ENCODE measurements around the gene PRPH2. TPM values are rescaled to one million over a fixed set of nuclear protein-coding genes. Genes with fewer than 3 reads are reported as not detected.
A peak's percentile ranks its signal among the peaks of the same experiment; 100 is the strongest.

The PRPH2 gene
- polyA plus RNA-seq, 2 of the 4 experiments (the other 2 are of a cell fraction), result not detected

DNA sequence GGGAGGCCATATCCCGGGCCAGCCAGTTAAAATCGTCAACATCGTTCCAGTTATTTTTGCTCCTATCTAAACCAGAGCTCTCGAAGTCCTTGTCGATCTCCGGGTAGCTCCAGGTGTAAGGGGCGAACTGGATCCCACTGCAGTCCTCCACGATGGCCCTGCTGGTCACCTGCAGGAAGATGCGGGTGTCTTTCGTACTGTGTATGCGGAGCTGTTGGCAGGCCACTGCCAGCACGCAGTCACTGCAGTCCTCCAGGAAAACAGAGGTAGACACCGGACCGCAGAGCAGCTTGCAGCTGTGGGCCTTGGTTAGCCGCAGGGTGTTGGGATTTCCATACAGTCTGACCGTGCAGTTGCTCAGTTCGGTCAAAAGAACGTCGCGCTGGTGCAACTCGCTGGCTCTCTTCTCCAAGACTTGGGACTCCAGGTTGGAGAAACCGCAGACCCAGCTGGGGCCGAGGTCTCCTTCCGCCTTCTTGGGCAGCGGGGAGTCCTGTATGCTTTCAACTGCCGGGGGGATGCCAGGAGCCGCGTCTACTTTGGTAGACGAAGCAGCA lies 22.8 kb upstream of the PRPH2 start:
- no peak for FAIRE-seq
- no peak for ATAC-seq
- peak overlapping the region; percentile 94 for H3K4me2 ChIP-seq

DNA sequence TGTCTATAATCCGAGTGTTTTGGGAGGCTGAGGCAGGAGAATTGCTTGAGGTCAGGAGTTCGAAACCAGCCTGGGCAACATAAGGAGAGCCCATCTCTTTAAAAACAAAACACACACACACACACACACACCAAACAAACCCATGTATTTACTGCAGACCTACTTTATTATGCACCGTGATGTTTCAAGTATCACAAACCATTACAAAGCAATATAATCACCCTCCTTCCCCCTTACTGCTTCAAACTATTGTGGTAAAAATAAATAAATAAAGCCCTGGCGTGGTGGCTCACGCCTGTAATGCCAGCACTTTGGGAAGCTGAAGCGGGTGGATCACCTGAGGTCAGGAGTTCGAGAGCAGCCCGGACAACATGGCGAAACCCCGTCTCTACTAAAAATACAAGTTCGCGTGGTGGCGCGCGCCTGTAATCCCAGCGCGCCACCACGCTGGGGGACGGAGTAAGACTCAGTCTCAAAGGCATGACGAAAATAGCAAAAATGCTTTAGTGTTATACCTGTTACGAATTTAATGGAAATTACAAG lies 22.0 kb upstream of the PRPH2 start:
- WGBS (ENCODE audit: missing lambda C conversion rate), result 80% methylated on average over 21 of the region's 21 CpGs
- ATAC-seq (no peak), FAIRE-seq (no peak), DNase-seq (ENCODE audit: low read depth in 1 of 2, low spot score in 1 of 2) (no peak)
- peak overlapping the region; percentile 94 for H3K4me2 ChIP-seq
- H3K4me3 ChIP-seq, result peak overlapping the region; percentile 73
- ChIA-PET CTCF (interaction anchor here (1.1 kb wide), 1 partner anchor 132 kb away, joined by 3 read pairs; no protein-coding TSS in a partner anchor), POLR2A (interaction anchor here (1.0 to 4.6 kb wide), 2 partner anchors 37 to 48 kb away, joined by 3 to 154 read pairs; partner anchors contain the start of gene BICRAL)
- no peaks in the 10 kb centered on the region for H3K9me3 ChIP-seq
- H3K4me1 ChIP-seq, result peaks cover 18% of the 10 kb centered on the region
- H3K27ac ChIP-seq, result peak overlapping the region in 1 of 2 experiments; percentile 98; a peak in 2 of 6 replicates
- no peak for TF ChIP-seq CEBPB (IDR thresholded peaks at IDR 0.05)
- TF ChIP-seq KDM1A (IDR thresholded peaks at IDR 0.05; ENCODE audit: low read depth), result no peak
- no peak for TF ChIP-seq HMGXB4 (CRISPR knock-in tag; IDR thresholded peaks at IDR 0.05; ENCODE audit: borderline replicate concordance)
- TF ChIP-seq EHF (CRISPR knock-in tag; IDR thresholded peaks at IDR 0.05), result no peak
- TF ChIP-seq BHLHE40 (IDR thresholded peaks at IDR 0.05; ENCODE audit: low read depth, low read length), result no peak
- no peak for TF ChIP-seq TFCP2L1 (CRISPR knock-in tag; IDR thresholded peaks at IDR 0.05)
- TF ChIP-seq ESRRA (IDR thresholded peaks at IDR 0.05; ENCODE audit: borderline replicate concordance, low read length), result no peak
- no peak for TF ChIP-seq NPAS2 (CRISPR knock-in tag; IDR thresholded peaks at IDR 0.05; ENCODE audit: borderline replicate concordance)

More for the DNA sequence above, 22.8 kb upstream of the PRPH2 start:
- ChIA-PET POLR2A (interaction anchor here (0.8 to 4.6 kb wide), 5 partner anchors 8 to 181 kb away, joined by 3 to 154 read pairs (median 6); partner anchors contain the start of genes BICRAL and UBR2), CTCF (interaction anchor here (0.9 to 2.1 kb wide), 2 partner anchors 19 to 84 kb away, joined by 6 to 10 read pairs; no protein-coding TSS in a partner anchor)
- peak; percentile 7 to 14 for DNase-seq (ENCODE audit: low read depth in 1 of 2, low spot score in 1 of 2)
- Histone ChIP-seq H3K27ac (peak overlapping the region; percentile 78 to 98), H3K9me3 (no peaks in the 10 kb centered on the region), H3K4me1 (peaks cover 18% of the 10 kb centered on the region), H3K4me3 (peak overlapping the region; percentile 73)
- 3% methylated on average over 18 of the region's 29 CpGs for WGBS (ENCODE audit: missing lambda C conversion rate)
- TF ChIP-seq ZNF302 (CRISPR knock-in tag; IDR thresholded peaks at IDR 0.05) (no peak), POLR2AphosphoS2 (conservative IDR thresholded peaks at IDR 0.05; ENCODE audit: low read length) (no peak), SREBF2 (IDR thresholded peaks at IDR 0.05) (no peak), JUNB (IDR thresholded peaks at IDR 0.05) (no peak), HDAC2 (IDR thresholded peaks at IDR 0.05) (no peak), FOSB (CRISPR knock-in tag; IDR thresholded peaks at IDR 0.05) (no peak), BCL3 (IDR thresholded peaks at IDR 0.05) (no peak), HOXA7 (CRISPR knock-in tag; IDR thresholded peaks at IDR 0.05) (no peak), MYC (IDR thresholded peaks at IDR 0.05; ENCODE audit: borderline replicate concordance, low read length) (no peak), FOXS1 (CRISPR knock-in tag; IDR thresholded peaks at IDR 0.05) (no peak)

- 62% methylated on average over 5 of the region's 5 CpGs for WGBS (ENCODE audit: missing lambda C conversion rate)
- no peak overlapping the region for H3K4me3 ChIP-seq
- FAIRE-seq (no peak), ATAC-seq (no peak), DNase-seq (ENCODE audit: low read depth in 1 of 2, low spot score in 1 of 2) (no peak)
- no peak overlapping the region for H3K27ac ChIP-seq
- no peak overlapping the region for H3K4me2 ChIP-seq
- ChIA-PET POLR2A (interaction anchor here (0.6 kb wide), 1 partner anchor 45 kb away, joined by 3 read pairs; no protein-coding TSS in a partner anchor), CTCF (interaction anchor here (0.6 to 2.7 kb wide), 5 partner anchors 12 to 132 kb away, joined by 3 to 9 read pairs (median 3); no protein-coding TSS in a partner anchor)
- H3K9me3 ChIP-seq, result no peaks in the 10 kb centered on the region
- peaks cover 8% of the 10 kb centered on the region; the same call in 1 of the 3 replicates for H3K4me1 ChIP-seq
- TF ChIP-seq NPAS2 (CRISPR knock-in tag; IDR thresholded peaks at IDR 0.05; ENCODE audit: borderline replicate concordance) (no peak), FOXS1 (CRISPR knock-in tag; IDR thresholded peaks at IDR 0.05) (no peak), EP300 (IDR thresholded peaks at IDR 0.05) (no peak), EHMT2 (IDR thresholded peaks at IDR 0.05; ENCODE audit: low read depth) (no peak), HES2 (IDR thresholded peaks at IDR 0.05) (no peak), RARB (CRISPR knock-in tag; IDR thresholded peaks at IDR 0.05) (no peak), FOSL2 (IDR thresholded peaks at IDR 0.05) (no peak), FOSL2 (CRISPR knock-in tag; IDR thresholded peaks at IDR 0.05) (no peak), CBX2 (IDR thresholded peaks at IDR 0.05; ENCODE audit: borderline replicate concordance, low read depth) (no peak), ELK1 (IDR thresholded peaks at IDR 0.05; ENCODE audit: low read depth, low read length) (no peak), BCL3 (IDR thresholded peaks at IDR 0.05) (no peak), HOXB13 (CRISPR knock-in tag; IDR thresholded peaks at IDR 0.05; ENCODE audit: low read depth) (no peak)
These were observed 19.9 kb upstream of the PRPH2 start for GRCh38 chr6:42742116-42742894.

Data from A549 (cell line).